ENCODE measurements around the gene SDHD. TPM values are rescaled to one million over a fixed set of nuclear protein-coding genes. Genes with fewer than 3 reads are reported as not detected.
"Not testable (repeated sequence)": the region's sequence is repeated elsewhere in the genome, so short reads cannot be mapped to it uniquely, and the experiment has no call there.

Gene SDHD
- total RNA-seq, 2 donors from 2014 or later, result 57.6 to 64.8 TPM

GRCh38 chr11:112042961-112043304 is 43.7 kb upstream of the SDHD start:
- Mint-ChIP-seq H3K9me3 (peaks cover 7% of the 10 kb centered on the region), H3K36me3 (ENCODE audit: low read depth) (peaks cover 79% of the 10 kb centered on the region), H3K27ac (no peak overlapping the region), H3K4me1 (no peaks in the 10 kb centered on the region), H3K4me3 (no peak overlapping the region), H3K27me3 (ENCODE audit: insufficient read depth) (no peaks in the 10 kb centered on the region)
- Histone ChIP-seq H3K27me3 (ENCODE audit: control insufficient read depth, insufficient read depth, low read length, poor library complexity, severe bottlenecking) (no peaks in the 10 kb centered on the region), H3K9ac (ENCODE audit: extremely low read depth, low read length, poor library complexity, severe bottlenecking) (no peak overlapping the region), H3K27ac (ENCODE audit: low read depth, low read length) (no peak overlapping the region), H3K4me1 (ENCODE audit: control insufficient read depth, insufficient read depth, low read length) (no peaks in the 10 kb centered on the region), H3K4me3 (ENCODE audit: low read length) (no peak overlapping the region), H3K9me3 (ENCODE audit: control insufficient read depth, low read length) (no peaks in the 10 kb centered on the region), H3K36me3 (ENCODE audit: control insufficient read depth, insufficient read depth, low read length) (peaks cover 84% of the 10 kb centered on the region)
- DNase-seq, result no peak
- no peak for TF ChIP-seq CTCF (conservative IDR thresholded peaks at IDR 0.05)
- WGBS, 2 experiments (ENCODE audit: insufficient coverage in 1 of 2, insufficient read length in 1 of 2), result 100% methylated on average over 1 of the region's 2 CpGs

- DNase-seq, result no peak
- 100% methylated on average over 1 to 4 of the region's 4 CpGs for WGBS, 2 experiments (ENCODE audit: insufficient coverage in 1 of 2, insufficient read length in 1 of 2)
- no peaks in the 10 kb centered on the region for H3K27me3 ChIP-seq (ENCODE audit: control insufficient read depth, insufficient read depth, low read length, poor library complexity, severe bottlenecking)
- no peaks in the 10 kb centered on the region for H3K9me3 ChIP-seq (ENCODE audit: control insufficient read depth, low read length)
- Mint-ChIP-seq H3K27ac (no peak overlapping the region), H3K4me1 (no peaks in the 10 kb centered on the region), H3K4me3 (no peak overlapping the region), H3K36me3 (ENCODE audit: low read depth) (peaks cover 82% of the 10 kb centered on the region), H3K27me3 (ENCODE audit: insufficient read depth) (no peaks in the 10 kb centered on the region), H3K9me3 (peaks cover 7% of the 10 kb centered on the region)
- no peak overlapping the region for H3K9ac ChIP-seq (ENCODE audit: extremely low read depth, low read length, poor library complexity, severe bottlenecking)
- no peak for TF ChIP-seq CTCF (conservative IDR thresholded peaks at IDR 0.05)
- H3K4me3 ChIP-seq (ENCODE audit: low read length), result no peak overlapping the region
- H3K4me1 ChIP-seq (ENCODE audit: control insufficient read depth, insufficient read depth, low read length), result no peaks in the 10 kb centered on the region
- no peak overlapping the region for H3K27ac ChIP-seq (ENCODE audit: low read depth, low read length)
- peaks cover 85% of the 10 kb centered on the region for H3K36me3 ChIP-seq (ENCODE audit: control insufficient read depth, insufficient read depth, low read length)
Observed at GRCh38 chr11:112044961-112045360, 41.7 kb upstream of the SDHD start.

- H3K9ac ChIP-seq (ENCODE audit: extremely low read depth, low read length, poor library complexity, severe bottlenecking); DNase-seq; H3K27me3 ChIP-seq (ENCODE audit: control insufficient read depth, insufficient read depth, low read length, poor library complexity, severe bottlenecking); H3K4me1 ChIP-seq (ENCODE audit: control insufficient read depth, insufficient read depth, low read length); H3K9me3 Mint-ChIP-seq; H3K4me1 Mint-ChIP-seq; H3K27ac Mint-ChIP-seq; H3K27me3 Mint-ChIP-seq (ENCODE audit: insufficient read depth); H3K4me3 ChIP-seq (ENCODE audit: low read length); H3K27ac ChIP-seq (ENCODE audit: low read depth, low read length); H3K4me3 Mint-ChIP-seq; H3K9me3 ChIP-seq (ENCODE audit: control insufficient read depth, low read length): not testable (repeated sequence)
- WGBS, 2 experiments (ENCODE audit: insufficient coverage in 1 of 2, insufficient read length in 1 of 2), result 96 to 100% methylated on average over 1 of the region's 2 CpGs
- H3K36me3 ChIP-seq (ENCODE audit: control insufficient read depth, insufficient read depth, low read length), result peaks cover 88% of the 10 kb centered on the region
- peaks cover 84% of the 10 kb centered on the region for H3K36me3 Mint-ChIP-seq (ENCODE audit: low read depth)
Observed at GRCh38 chr11:112046647-112047046, 40.0 kb upstream of the SDHD start.

- peaks cover 90% of the 10 kb centered on the region for H3K36me3 ChIP-seq (ENCODE audit: control insufficient read depth, insufficient read depth, low read length)
- H3K9ac ChIP-seq (ENCODE audit: extremely low read depth, low read length, poor library complexity, severe bottlenecking), result not testable (repeated sequence)
- peaks cover 88% of the 10 kb centered on the region for H3K36me3 Mint-ChIP-seq (ENCODE audit: low read depth)
Observed at GRCh38 chr11:112048256-112048655, 38.4 kb upstream of the SDHD start.

More at GRCh38 chr11:112048256-112048655, 38.4 kb upstream of the SDHD start:
- not testable (repeated sequence) for H3K27ac ChIP-seq (ENCODE audit: low read depth, low read length); H3K27me3 Mint-ChIP-seq (ENCODE audit: insufficient read depth); H3K4me1 Mint-ChIP-seq; DNase-seq; H3K27ac Mint-ChIP-seq; H3K4me3 Mint-ChIP-seq; H3K4me1 ChIP-seq (ENCODE audit: control insufficient read depth, insufficient read depth, low read length); H3K27me3 ChIP-seq (ENCODE audit: control insufficient read depth, insufficient read depth, low read length, poor library complexity, severe bottlenecking); H3K4me3 ChIP-seq (ENCODE audit: low read length); H3K9me3 ChIP-seq (ENCODE audit: control insufficient read depth, low read length); H3K9me3 Mint-ChIP-seq
- WGBS, 2 experiments (ENCODE audit: insufficient coverage in 1 of 2, insufficient read length in 1 of 2), result 97 to 100% methylated on average over 2 to 3 of the region's 3 CpGs

Data from endodermal cell (in vitro differentiated cells).